A549 (cell line): ENCODE measurements around the gene C7. TPM values are rescaled to one million over a fixed set of nuclear protein-coding genes. Genes with fewer than 3 reads are reported as not detected.

ENCODE experiments used
- ATAC-seq, 2 experiments: fragments of 200-7000 bp in 1 of 2; fragments of >200 bp in 1 of 2; cut with Nextera tagmentation in 1 of 2; cut with Tn5 transposase in 1 of 2; 3 replicates each; pipeline versions ENCODE4 v1.8.0 to v1.9.1; 2018 to 2020; ENCODE audit warnings: mild to moderate bottlenecking in 1 of 2, moderate library complexity in 1 of 2
- CTCF ChIA-PET: fragments of 300-600 bp; sonication (Branson Sonifier 250); formaldehyde crosslinking; extraction: SDS; loops from one replicate; lab custom pipeline; 2021; ENCODE audit warnings: antibody characterized with exemption, inconsistent platforms; lab: Yijun Ruan, JAX
- POLR2A ChIA-PET: fragments of 350-600 bp; formaldehyde crosslinking; extraction: SDS; loops from one replicate; lab custom pipeline; 2021; ENCODE audit warnings: antibody characterized with exemption, inconsistent platforms; lab: Yijun Ruan, JAX
- DNase-seq, 2 experiments: peaks; one replicate each; pipeline versions ENCODE4 v3.0.0 to v3.0.0-alpha.2; 2011 to 2016; ENCODE audit warnings: low read depth in 1 of 2, low spot score in 1 of 2
- FAIRE-seq: peaks from 2 replicates; lab custom pipeline; 2011; peaks lifted over from hg19 to GRCh38; lab: Jason Lieb, UNC
- H3K27ac ChIP-seq, 2 experiments: fragments of >200 bp; sonication (Bioruptor Twin); formaldehyde crosslinking; 3 replicates each; pipeline ENCODE4 v1.5.1; 2016 to 2017
- H3K4me1 ChIP-seq: fragments of >200 bp; sonication (Bioruptor Twin); formaldehyde crosslinking; 3 replicates; pipeline ENCODE4 v1.6.1; 2016
- H3K4me2 ChIP-seq: fragments of >200 bp; sonication (Bioruptor Twin); formaldehyde crosslinking; 3 replicates; pipeline ENCODE4 v1.6.1; 2016
- H3K4me3 ChIP-seq: fragments of >200 bp; sonication (Bioruptor Twin); formaldehyde crosslinking; 3 replicates; pipeline ENCODE4 v1.5.1; 2016
- H3K9me3 ChIP-seq: fragments of >200 bp; sonication (Bioruptor Twin); formaldehyde crosslinking; 3 replicates; pipeline ENCODE4 v1.6.1; 2016
- BHLHE40 ChIP-seq: IDR thresholded peaks from 2 replicates; pipeline ENCODE4 v1.6.1; 2012; ENCODE audit warnings: low read depth, low read length, inconsistent platforms
- CEBPB ChIP-seq, 2 experiments: fragments of >200 bp in 1 of 2; sonication (Bioruptor Twin) in 1 of 2; formaldehyde crosslinking in 1 of 2; IDR thresholded peaks; 2 replicates each; pipeline ENCODE4 v1.6.1; 2012 to 2016
- CHD2 ChIP-seq: fragments of 150-350 bp; IDR thresholded peaks from 2 replicates; pipeline ENCODE4 v1.6.1; 2014; ENCODE audit warnings: low read length; ENCODE audit not compliant: partially characterized antibody
- CHD4 ChIP-seq: fragments of 200-600 bp; sonication (generic); IDR thresholded peaks from 2 replicates; pipeline ENCODE4 v1.6.1; 2016; ENCODE audit warnings: antibody characterized with exemption, mild to moderate bottlenecking, borderline replicate concordance
- CTCF ChIP-seq: fragments of >200 bp; sonication (Bioruptor Twin); formaldehyde crosslinking; IDR thresholded peaks from 3 replicates; pipeline ENCODE4 v1.5.1; 2016
- ELK1 ChIP-seq: fragments of 150-350 bp; IDR thresholded peaks from 2 replicates; pipeline ENCODE4 v1.6.1; 2014; ENCODE audit warnings: low read depth, mild to moderate bottlenecking, low read length
- FOSB ChIP-seq: fragments of 250-450 bp; sonication (Bioruptor Pico); IDR thresholded peaks from 2 replicates; pipeline ENCODE4 v1.5.0; 2020; ENCODE audit warnings: mild to moderate bottlenecking, moderate library complexity
- FOSL2 ChIP-seq, 2 experiments: fragments of 450-650 bp in 1 of 2; fragments of >200 bp in 1 of 2; sonication (Bioruptor Twin) in 1 of 2; formaldehyde crosslinking; IDR thresholded peaks; 2 replicates each; pipeline versions ENCODE4 v1.5.0 to v1.6.1; 2016 to 2020; ENCODE audit warnings: mild to moderate bottlenecking in 1 of 2, moderate library complexity in 1 of 2
- HDAC2 ChIP-seq: fragments of 200-600 bp; sonication (generic); IDR thresholded peaks from 2 replicates; pipeline ENCODE4 v1.6.1; 2016
- HES2 ChIP-seq: fragments of >200 bp; sonication (Bioruptor Twin); formaldehyde crosslinking; IDR thresholded peaks from 2 replicates; pipeline ENCODE4 v1.6.1; 2016
- HOXA7 ChIP-seq: fragments of 250-450 bp; sonication (Bioruptor Pico); IDR thresholded peaks from 2 replicates; pipeline ENCODE4 v1.5.0; 2020; ENCODE audit warnings: mild to moderate bottlenecking, moderate library complexity
- HOXB5 ChIP-seq: fragments of 250-450 bp; sonication (Bioruptor Pico); IDR thresholded peaks from 2 replicates; pipeline ENCODE4 v1.5.0; 2020; ENCODE audit warnings: mild to moderate bottlenecking, moderate library complexity
- JUN ChIP-seq, 2 experiments: fragments of >200 bp; sonication (Bioruptor Twin); formaldehyde crosslinking; IDR thresholded peaks; 2 replicates in 1 of 2; 3 replicates in 1 of 2; pipeline ENCODE4 v1.6.1; 2016 to 2017
- JUNB ChIP-seq: fragments of >200 bp; sonication (Bioruptor Twin); formaldehyde crosslinking; IDR thresholded peaks from 2 replicates; pipeline ENCODE4 v1.6.1; 2016
- MAX ChIP-seq: IDR thresholded peaks from 2 replicates; pipeline ENCODE4 v1.6.1; 2012
- MYC ChIP-seq: IDR thresholded peaks from 2 replicates; pipeline ENCODE4 v1.6.1; 2012; ENCODE audit warnings: mild to moderate bottlenecking, inconsistent platforms, low read length, improper control_type of control experiment, borderline replicate concordance
- RCOR1 ChIP-seq: fragments of 150-350 bp; IDR thresholded peaks from 2 replicates; pipeline ENCODE4 v1.6.1; 2014; ENCODE audit warnings: antibody characterized with exemption, low read length, low read depth
- RNF2 ChIP-seq: fragments of 200-600 bp; sonication (generic); IDR thresholded peaks from 2 replicates; pipeline ENCODE4 v1.6.1; 2016; ENCODE audit warnings: low read depth, mild to moderate bottlenecking, antibody characterized with exemption, moderate library complexity, borderline replicate concordance
- SMC3 ChIP-seq: fragments of >200 bp; sonication (Bioruptor Twin); formaldehyde crosslinking; IDR thresholded peaks from 3 replicates; pipeline ENCODE4 v1.6.1; 2018; ENCODE audit warnings: inconsistent platforms
- TFCP2L1 ChIP-seq: fragments of 250-450 bp; sonication (Bioruptor Pico); IDR thresholded peaks from 2 replicates; pipeline ENCODE4 v1.5.0; 2021; ENCODE audit warnings: mild to moderate bottlenecking
- ZC3H11A ChIP-seq: fragments of 450-650 bp; IDR thresholded peaks from 2 replicates; pipeline ENCODE4 v1.6.1; 2014; ENCODE audit warnings: antibody characterized with exemption, mild to moderate bottlenecking
- ZFP36 ChIP-seq: fragments of 450-650 bp; IDR thresholded peaks from 2 replicates; pipeline ENCODE4 v1.6.1; 2014; ENCODE audit warnings: borderline replicate concordance; ENCODE audit not compliant: partially characterized antibody
- ZSCAN20 ChIP-seq: fragments of 250-450 bp; sonication (Bioruptor Pico); IDR thresholded peaks from 2 replicates; pipeline ENCODE4 v1.8.0; 2022; ENCODE audit warnings: mild to moderate bottlenecking, moderate library complexity
- WGBS: methylation state at CpG from one replicate; pipeline ENCODE4 v1.1.6; 2017; ENCODE audit errors: missing lambda C conversion rate; 5-methylcytosine and 5-hydroxymethylcytosine counted together
- polyA plus RNA-seq, 4 experiments: library from polyadenylated mRNA; depleted of rRNA in 3 of 4; stranded (reverse); fragments of >200 nt; fragmentation: RNase III in 1 of 4; extraction: RNeasy Plus Mini Kit Qiagen cat#74134 plus additional on column Dnase treatment in 1 of 4; gene quantifications; 2 replicates in 3 of 4; 3 replicates in 1 of 4; pipeline ENCODE4 v1.2.3, GENCODE V29; 2011 to 2017

C7 gene
- polyA plus RNA-seq, 2 of the 4 experiments (the other 2 are of a cell fraction), result not detected

GRCh38 chr5:40983781-40984180 lies 74.5 kb downstream of the C7 start:
- DNase-seq, result no peak
- H3K9me3 ChIP-seq, result no peaks in the 10 kb centered on the region
- CTCF ChIA-PET, result no interaction called here
- no peak for ATAC-seq
- TF ChIP-seq TFCP2L1 (CRISPR knock-in tag) (no peak), RCOR1 (no peak), JUNB (no peak), MAX (no peak), CEBPB (IDR thresholded peaks at IDR 0.05) (no peak), CHD4 (no peak), JUN (IDR thresholded peaks at IDR 0.05) (no peak), ELK1 (no peak), FOSL2 (IDR thresholded peaks at IDR 0.05) (no peak), FOSL2 (CRISPR knock-in tag; IDR thresholded peaks at IDR 0.05) (no peak), RNF2 (no peak), SMC3 (no peak), BHLHE40 (no peak), MYC (no peak), HDAC2 (no peak), HES2 (no peak), CTCF (no peak)
- TF ChIP-seq, all 56 proteins: peak for 0
- no peak for FAIRE-seq
- Histone ChIP-seq H3K4me2 (no peak overlapping the region), H3K4me1 (no peaks in the 10 kb centered on the region), H3K27ac (no peak overlapping the region), H3K4me3 (no peak overlapping the region)
- WGBS, result 47% methylated on average over 3 of the region's 3 CpGs
- POLR2A ChIA-PET, result no interaction called here

GRCh38 chr5:40984884-40985283 lies 75.6 kb downstream of the C7 start:
- TF ChIP-seq ZFP36, result no peak
- TF ChIP-seq CEBPB (IDR thresholded peaks at IDR 0.05), result no peak
- no peak for TF ChIP-seq ZSCAN20 (CRISPR knock-in tag)
- no peak for TF ChIP-seq ZC3H11A
- TF ChIP-seq FOSB (CRISPR knock-in tag), result no peak
- TF ChIP-seq RNF2, result no peak
- no peak for TF ChIP-seq HOXB5 (CRISPR knock-in tag)
- no peak for TF ChIP-seq CHD4
- no peak for TF ChIP-seq CHD2
- no peak for TF ChIP-seq HOXA7 (CRISPR knock-in tag)
- TF ChIP-seq MYC, result no peak
- Histone ChIP-seq H3K9me3 (no peaks in the 10 kb centered on the region), H3K4me2 (no peak overlapping the region), H3K4me1 (no peaks in the 10 kb centered on the region), H3K27ac (no peak overlapping the region), H3K4me3 (no peak overlapping the region)
- FAIRE-seq (no peak), DNase-seq (no peak), ATAC-seq (no peak)
- POLR2A ChIA-PET, result no interaction called here
- CTCF ChIA-PET, result no interaction called here
- 40% methylated on average over 3 of the region's 3 CpGs for WGBS
